GM23338 (cell line): ENCODE results near the gene GNG4. TPM values are rescaled to one million over a fixed set of nuclear protein-coding genes. Genes with fewer than 3 reads are reported as not detected.

ENCODE experiments used
- ATAC-seq: fragments of 200-7000 bp; cut with Tn5 transposase; 3 replicates; pipeline ENCODE4 v1.9.1; 2020
- DNase-seq: peaks from one replicate; pipeline ENCODE4 v3.0.0-alpha.2; 2015; ENCODE audit warnings: low spot score
- H2AFZ ChIP-seq: fragments of 200-600 bp; sonication (generic); 2 replicates; pipeline ENCODE4 v1.8.0; 2016; ENCODE audit warnings: antibody characterized with exemption, mild to moderate bottlenecking, moderate library complexity
- H3F3A ChIP-seq: fragments of 200-600 bp; sonication (generic); replicated peaks from 2 replicates; pipeline ENCODE4 v1.8.0; 2017; ENCODE audit warnings: antibody characterized with exemption, mixed run types, low read depth
- H3K27ac ChIP-seq: fragments of 200-600 bp; sonication (generic); 2 replicates; pipeline ENCODE4 v1.6.1; 2016; ENCODE audit warnings: low read depth
- H3K27me3 ChIP-seq: fragments of 200-600 bp; sonication (generic); 2 replicates; pipeline ENCODE4 v1.8.0; 2016; ENCODE audit warnings: mild to moderate bottlenecking, mixed run types, moderate library complexity; ENCODE audit not compliant: insufficient read depth
- H3K36me3 ChIP-seq: fragments of 200-600 bp; sonication (generic); 2 replicates; pipeline ENCODE4 v1.8.0; 2016; ENCODE audit warnings: mild to moderate bottlenecking; ENCODE audit not compliant: insufficient read depth
- H3K4me1 ChIP-seq: fragments of 200-600 bp; sonication (generic); 2 replicates; pipeline ENCODE4 v1.8.0; 2016; ENCODE audit warnings: mild to moderate bottlenecking, moderate library complexity; ENCODE audit not compliant: insufficient read depth
- H3K4me2 ChIP-seq: fragments of 200-600 bp; sonication (generic); 2 replicates; pipeline ENCODE4 v1.7.1; 2017; ENCODE audit warnings: mixed run types
- H3K4me3 ChIP-seq: fragments of 200-600 bp; sonication (generic); 2 replicates; pipeline ENCODE4 v1.6.1; 2016; ENCODE audit warnings: mixed run types
- H3K79me2 ChIP-seq: fragments of 200-600 bp; sonication (generic); replicated peaks from 2 replicates; pipeline ENCODE4 v1.8.0; 2017; ENCODE audit warnings: mild to moderate bottlenecking; ENCODE audit not compliant: insufficient read depth
- H3K9me2 ChIP-seq: fragments of 200-600 bp; sonication (generic); 2 replicates; pipeline ENCODE4 v1.8.0; 2017; ENCODE audit not compliant: insufficient read depth
- H4K20me1 ChIP-seq: fragments of 200-600 bp; sonication (generic); replicated peaks from 2 replicates; pipeline ENCODE4 v1.8.0; 2017; ENCODE audit warnings: mild to moderate bottlenecking; ENCODE audit not compliant: insufficient read depth
- H3K27ac Mint-ChIP-seq: 2 replicates; pipeline ENCODE4 v1.8.0; 2020; ENCODE audit warnings: inconsistent platforms, mild to moderate bottlenecking, moderate library complexity, mixed read lengths
- H3K27me3 Mint-ChIP-seq: 3 replicates; pipeline ENCODE4 v1.8.0; 2022; ENCODE audit warnings: low read depth, mild to moderate bottlenecking, moderate library complexity, mixed read lengths, inconsistent platforms; ENCODE audit not compliant: insufficient read depth, poor library complexity
- H3K36me3 Mint-ChIP-seq: 3 replicates; pipeline ENCODE4 v1.8.0; 2021; ENCODE audit warnings: low read depth, mild to moderate bottlenecking, inconsistent platforms, moderate library complexity, mixed read lengths
- H3K4me1 Mint-ChIP-seq: 3 replicates; pipeline ENCODE4 v1.8.0; 2020; ENCODE audit warnings: mild to moderate bottlenecking, inconsistent platforms, mixed read lengths
- H3K4me3 Mint-ChIP-seq: 3 replicates; pipeline ENCODE4 v1.8.0; 2021; ENCODE audit warnings: moderate library complexity, mild to moderate bottlenecking, inconsistent platforms, mixed read lengths
- H3K9me3 Mint-ChIP-seq: 3 replicates; pipeline ENCODE4 v1.8.0; 2020; ENCODE audit warnings: moderate library complexity, mild to moderate bottlenecking, inconsistent platforms, mixed read lengths
- CREB1 ChIP-seq: fragments of 250-450 bp; sonication (Bioruptor Pico); IDR thresholded peaks from 2 replicates; pipeline ENCODE4 v1.5.0; 2020; ENCODE audit warnings: low read depth, mild to moderate bottlenecking, moderate library complexity
- CTCF ChIP-seq, 2 experiments: fragments of 200-600 bp in 1 of 2; sonication (generic) in 1 of 2; conservative IDR thresholded peaks; 2 replicates each; pipeline versions ENCODE4 v1.5.1 to v1.6.1; 2016 to 2017; ENCODE audit warnings: antibody characterized with exemption in 2 of 2, low read depth in 2 of 2, mild to moderate bottlenecking in 2 of 2, moderate library complexity in 1 of 2
- ETS1 ChIP-seq: IDR thresholded peaks from 2 replicates; pipeline ENCODE4 v1.6.1; 2016; ENCODE audit warnings: antibody characterized with exemption
- EZH2 ChIP-seq: fragments of 200-600 bp; sonication (generic); IDR thresholded peaks from one replicate; pipeline ENCODE4 v1.8.0; 2017; ENCODE audit warnings: antibody characterized with exemption, mild to moderate bottlenecking, low read depth; ENCODE audit not compliant: unreplicated experiment
- EZH2phosphoT487 ChIP-seq: fragments of 200-600 bp; sonication (generic); IDR thresholded peaks from one replicate; pipeline ENCODE4 v1.8.1; 2018; ENCODE audit warnings: antibody characterized with exemption; ENCODE audit not compliant: unreplicated experiment
- JUNB ChIP-seq: IDR thresholded peaks from one replicate; pipeline ENCODE4 v1.6.1; 2016; ENCODE audit warnings: antibody characterized with exemption; ENCODE audit not compliant: unreplicated experiment
- NANOG ChIP-seq: IDR thresholded peaks from 2 replicates; pipeline ENCODE4 v1.6.1; 2016; ENCODE audit warnings: antibody characterized with exemption, borderline replicate concordance
- POLR2AphosphoS5 ChIP-seq: IDR thresholded peaks from 2 replicates; pipeline ENCODE4 v1.6.1; 2016; ENCODE audit warnings: antibody characterized with exemption, low read depth
- REST ChIP-seq: IDR thresholded peaks from one replicate; pipeline ENCODE4 v1.6.1; 2018; ENCODE audit warnings: antibody characterized with exemption; ENCODE audit not compliant: unreplicated experiment
- STAT1 ChIP-seq: IDR thresholded peaks from one replicate; pipeline ENCODE4 v1.6.1; 2016; ENCODE audit warnings: antibody characterized with exemption; ENCODE audit not compliant: unreplicated experiment
- ZNF114 ChIP-seq: fragments of 250-450 bp; sonication (Bioruptor Pico); IDR thresholded peaks from 2 replicates; pipeline ENCODE4 v1.5.0; 2020; ENCODE audit warnings: mild to moderate bottlenecking, moderate library complexity
- ZNF331 ChIP-seq: fragments of 250-450 bp; sonication (Bioruptor Pico); IDR thresholded peaks from 2 replicates; pipeline ENCODE4 v1.5.0; 2020; ENCODE audit warnings: low read depth, mild to moderate bottlenecking, moderate library complexity
- ZNF462 ChIP-seq: fragments of 250-450 bp; sonication (Bioruptor Pico); IDR thresholded peaks from 2 replicates; pipeline ENCODE4 v1.5.0; 2020; ENCODE audit warnings: mild to moderate bottlenecking, moderate library complexity
- polyA plus RNA-seq: library from polyadenylated mRNA; unstranded; fragments of >200 nt; fragmentation: Nextera tagmentation; extraction: Ambion mirVana; gene quantifications from 2 replicates; pipeline ENCODE4 v1.2.1, GENCODE V29; 2016
- total RNA-seq: library from RNA; depleted of rRNA; stranded (reverse); fragments of >200 nt; shearing (Covaris generic); gene quantifications from 2 replicates; pipeline ENCODE4 v1.2.3, GENCODE V29; 2014

Gene GNG4
- total and polyA plus RNA-seq, 2 experiments from 2014 or later = 40.2 to 49.2 TPM

GRCh38 chr1:235588916-235589515 is 60.6 kb downstream of the GNG4 start:
- H3K4me1 ChIP-seq = no peaks in the 10 kb centered on the region
- no peak overlapping the region for H3K4me2 ChIP-seq
- H3K27me3 ChIP-seq = no peaks in the 10 kb centered on the region
- H4K20me1 ChIP-seq = no peaks in the 10 kb centered on the region
- Mint-ChIP-seq H3K36me3 (peaks cover 79% of the 10 kb centered on the region), H3K27ac (0 out of 2 replicates have a peak overlapping the region, but pooled peaks have one; percentile 52), H3K4me1 (peaks cover 3% of the 10 kb centered on the region; the same call in 2 of the 3 replicates), H3K9me3 (peaks cover 34% of the 10 kb centered on the region), H3K4me3 (no peak overlapping the region), H3K27me3 (peaks cover 5% of the 10 kb centered on the region)
- DNase-seq = peak; percentile 35
- H3K79me2 ChIP-seq = no peaks in the 10 kb centered on the region
- no peak overlapping the region for H3K27ac ChIP-seq
- no peak overlapping the region for H3K4me3 ChIP-seq
- TF ChIP-seq ZNF114 = no peak
- no peak for TF ChIP-seq STAT1
- TF ChIP-seq POLR2AphosphoS5 = no peak
- TF ChIP-seq REST = no peak
- no peak for TF ChIP-seq CREB1 (CRISPR knock-in tag)
- no peak for TF ChIP-seq EZH2phosphoT487
- no peak for TF ChIP-seq ZNF462 (CRISPR knock-in tag)
- TF ChIP-seq CTCF (conservative IDR thresholded peaks at IDR 0.05; ENCODE audit: low read depth in 2 of 2) = no peak
- TF ChIP-seq ETS1 = no peak
- TF ChIP-seq JUNB = no peak
- TF ChIP-seq NANOG = no peak
- no peak for TF ChIP-seq EZH2
- TF ChIP-seq ZNF331 (CRISPR knock-in tag) = no peak
- no peaks in the 10 kb centered on the region for H3K36me3 ChIP-seq
- no peak for ATAC-seq
- H3K9me2 ChIP-seq = no peaks in the 10 kb centered on the region
- no peak overlapping the region for H2AFZ ChIP-seq
- H3F3A ChIP-seq = no peaks in the 10 kb centered on the region
